ENCODE results near the gene ATF5. TPM values are rescaled to one million over a fixed set of nuclear protein-coding genes. Genes with fewer than 3 reads are reported as not detected.
"Not testable (repeated sequence)": the region's sequence is repeated elsewhere in the genome, so short reads cannot be mapped to it uniquely, and the experiment has no call there.

ATF5 gene
- total and polyA plus RNA-seq, 4 donors: 7.0 to 49.1 (median 33.9) TPM

- H3K4me3 ChIP-seq; H3K27me3 ChIP-seq (ENCODE audit: control insufficient read depth in 3 of 3, insufficient read depth in 3 of 3, low read length in 2 of 3); H3K36me3 ChIP-seq (ENCODE audit: control insufficient read depth in 4 of 4, insufficient read depth in 4 of 4, low read length in 4 of 4); H3K9ac ChIP-seq (ENCODE audit: insufficient read depth in 1 of 2, low read length in 2 of 2); H3K27ac ChIP-seq (ENCODE audit: low read depth in 1 of 2, low read length in 1 of 2); DNase-seq; H3K9me3 ChIP-seq (ENCODE audit: control insufficient read depth in 4 of 4, insufficient read depth in 3 of 4, low read length in 3 of 4): not testable (repeated sequence)
- 40 to 46% methylated on average over 5 of the region's 10 CpGs for WGBS, 2 donors
- peaks cover 0 to 10% (median 0%) of the 10 kb centered on the region in 5 donors for H3K4me1 ChIP-seq (ENCODE audit: control insufficient read depth in 5 of 5, insufficient read depth in 5 of 5, low read length in 5 of 5)
- ATAC-seq (ENCODE audit: insufficient read depth, low FRiP score): peak; percentile 53
Measured at GRCh38 chr19:49960980-49961379, 32.0 kb downstream of the ATF5 start, which contains the start of gene SIGLEC11. TSS of gene SIGLEC11 (minus strand) at chr19:49961172. CDS start at chr19:49961081, 91 bp downstream.

- no peak overlapping the region for H3K4me3 ChIP-seq
- no peaks in the 10 kb centered on the region for H3K4me1 ChIP-seq (ENCODE audit: control insufficient read depth in 5 of 5, insufficient read depth in 5 of 5, low read length in 5 of 5)
- WGBS, 2 donors: 35 to 48% methylated on average over 5 of the region's 5 CpGs
- ATAC-seq (ENCODE audit: insufficient read depth, low FRiP score) (no peak), DNase-seq (no peak)
- no peaks in the 10 kb centered on the region for H3K9me3 ChIP-seq (ENCODE audit: control insufficient read depth in 4 of 4, insufficient read depth in 3 of 4, low read length in 3 of 4)
- no peak overlapping the region for H3K9ac ChIP-seq (ENCODE audit: insufficient read depth in 1 of 2, low read length in 2 of 2)
- H3K27me3 ChIP-seq (ENCODE audit: control insufficient read depth in 3 of 3, insufficient read depth in 3 of 3, low read length in 2 of 3): peaks cover 0 to 3% (median 0%) of the 10 kb centered on the region in 3 donors
- no peaks in the 10 kb centered on the region for H3K36me3 ChIP-seq (ENCODE audit: control insufficient read depth in 4 of 4, insufficient read depth in 4 of 4, low read length in 4 of 4)
- H3K27ac ChIP-seq (ENCODE audit: low read depth in 1 of 2, low read length in 1 of 2): no peak overlapping the region
- no peak for TF ChIP-seq CTCF (IDR thresholded peaks at IDR 0.05; ENCODE audit: control extremely low read depth, extremely low read depth)
Measured at GRCh38 chr19:49968279-49968922, 39.4 kb downstream of the ATF5 start.

- not testable (repeated sequence) for H3K9me3 ChIP-seq (ENCODE audit: control insufficient read depth in 4 of 4, insufficient read depth in 3 of 4, low read length in 3 of 4); H3K27ac ChIP-seq (ENCODE audit: low read depth in 1 of 2, low read length in 1 of 2); H3K9ac ChIP-seq (ENCODE audit: insufficient read depth in 1 of 2, low read length in 2 of 2); DNase-seq; H3K4me1 ChIP-seq (ENCODE audit: control insufficient read depth in 5 of 5, insufficient read depth in 5 of 5, low read length in 5 of 5); H3K27me3 ChIP-seq (ENCODE audit: control insufficient read depth in 3 of 3, insufficient read depth in 3 of 3, low read length in 2 of 3); H3K4me3 ChIP-seq; H3K36me3 ChIP-seq (ENCODE audit: control insufficient read depth in 4 of 4, insufficient read depth in 4 of 4, low read length in 4 of 4)
- peak; percentile 5 for ATAC-seq (ENCODE audit: insufficient read depth, low FRiP score)
- WGBS, 2 donors: 4 to 6% methylated on average over 4 of the region's 9 CpGs
Measured at GRCh38 chr19:49969355-49969754, 40.4 kb downstream of the ATF5 start.

GRCh38 chr19:49971991-49972411, 43.0 kb downstream of the ATF5 start:
- Histone ChIP-seq H3K36me3 (ENCODE audit: control insufficient read depth in 4 of 4, insufficient read depth in 4 of 4, low read length in 4 of 4) (peaks cover 0 to 10% (median 2%) of the 10 kb centered on the region in 4 donors), H3K27me3 (ENCODE audit: control insufficient read depth in 3 of 3, insufficient read depth in 3 of 3, low read length in 2 of 3) (peaks cover 0 to 3% (median 0%) of the 10 kb centered on the region in 3 donors), H3K9ac (ENCODE audit: insufficient read depth in 1 of 2, low read length in 2 of 2) (no peak overlapping the region), H3K4me3 (no peak overlapping the region), H3K27ac (ENCODE audit: low read depth in 1 of 2, low read length in 1 of 2) (no peak overlapping the region), H3K4me1 (ENCODE audit: control insufficient read depth in 5 of 5, insufficient read depth in 5 of 5, low read length in 5 of 5) (peaks cover 0 to under 1% (median 0%) of the 10 kb centered on the region in 5 donors), H3K9me3 (ENCODE audit: control insufficient read depth in 4 of 4, insufficient read depth in 3 of 4, low read length in 3 of 4) (no peaks in the 10 kb centered on the region)
- no peak for TF ChIP-seq CTCF (IDR thresholded peaks at IDR 0.05; ENCODE audit: control extremely low read depth, extremely low read depth)
- DNase-seq (no peak), ATAC-seq (ENCODE audit: insufficient read depth, low FRiP score) (no peak)
- WGBS, 2 donors: 62 to 68% methylated on average over 12 of the region's 12 CpGs

Data from lung (tissue), 12 donors.